ENCODE measurements around the gene POU2F1. TPM values are rescaled to one million over a fixed set of nuclear protein-coding genes. Genes with fewer than 3 reads are reported as not detected.

POU2F1 gene
- total RNA-seq, 1 experiment from 2014 or later = 25.0 TPM

DNA sequence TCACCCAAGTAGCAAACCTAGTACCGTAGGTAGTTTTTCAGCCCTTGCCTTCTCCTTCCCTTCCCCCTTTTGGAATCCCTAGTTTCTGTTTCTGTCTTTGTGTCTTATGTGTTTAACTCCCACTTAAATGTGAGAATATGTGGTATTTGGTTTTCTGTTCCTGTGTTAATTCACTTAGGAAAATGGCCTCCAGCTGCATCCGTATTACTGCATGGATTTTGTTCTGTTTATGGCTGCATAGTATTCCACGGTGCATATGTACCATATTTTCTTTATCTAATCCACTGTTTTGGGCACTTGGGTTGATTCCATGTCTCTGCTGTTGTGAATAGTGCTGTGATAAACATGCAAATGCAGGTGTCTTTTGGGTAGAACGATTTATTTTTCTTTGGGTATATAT, 138.6 kb downstream of the POU2F1 start:
- H3K27me3 ChIP-seq (replicated peaks; ENCODE audit: insufficient read depth, low read depth, low read length, poor library complexity) = no peaks in the 10 kb centered on the region

DNA sequence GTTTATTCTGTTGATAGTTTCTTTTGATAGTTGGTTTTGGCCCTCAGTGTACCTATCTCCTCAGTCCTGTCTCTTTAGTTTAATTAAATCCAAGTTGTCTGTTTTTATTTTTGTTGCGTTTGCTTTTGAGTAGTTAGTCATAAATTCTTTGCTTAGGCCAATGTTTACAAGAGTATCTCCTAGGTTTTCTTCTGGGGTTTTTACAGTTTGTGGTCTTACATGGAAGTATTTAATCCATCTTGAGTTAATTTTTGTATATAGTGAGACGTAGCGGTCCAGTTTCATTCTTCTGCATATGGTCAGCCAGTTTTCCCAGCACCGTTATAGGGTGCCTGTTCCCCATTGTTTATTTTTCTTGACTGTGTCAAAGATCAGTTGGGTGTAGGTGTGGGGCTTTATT, 139.4 kb downstream of the POU2F1 start:
- H3K27ac ChIP-seq (ENCODE audit: low read depth, low read length, poor library complexity, severe bottlenecking) = no peak overlapping the region
- H3K4me1 ChIP-seq (ENCODE audit: insufficient read depth, low read length, poor library complexity, severe bottlenecking) = no peaks in the 10 kb centered on the region
- no TSS peak for BruUV-seq (replicated peaks)
- H3K27me3 ChIP-seq (replicated peaks; ENCODE audit: insufficient read depth, low read depth, low read length, poor library complexity) = no peaks in the 10 kb centered on the region
- ChIA-PET CTCF (no interaction called here), POLR2A (ENCODE audit: low non-redundant PET) (no interaction called here)
- H3K9me3 ChIP-seq (ENCODE audit: low read depth, low read length, poor library complexity, severe bottlenecking) = no peaks in the 10 kb centered on the region
- DNase-seq (ENCODE audit: low spot score) = no peak
- intact Hi-C loops (cut with micrococcal nuclease; ENCODE audit: unreplicated experiment) = no loop called here
- no peak overlapping the region for H3K4me3 ChIP-seq (ENCODE audit: low read depth, low read length, poor library complexity, severe bottlenecking)
- TF ChIP-seq, protein P1, sequence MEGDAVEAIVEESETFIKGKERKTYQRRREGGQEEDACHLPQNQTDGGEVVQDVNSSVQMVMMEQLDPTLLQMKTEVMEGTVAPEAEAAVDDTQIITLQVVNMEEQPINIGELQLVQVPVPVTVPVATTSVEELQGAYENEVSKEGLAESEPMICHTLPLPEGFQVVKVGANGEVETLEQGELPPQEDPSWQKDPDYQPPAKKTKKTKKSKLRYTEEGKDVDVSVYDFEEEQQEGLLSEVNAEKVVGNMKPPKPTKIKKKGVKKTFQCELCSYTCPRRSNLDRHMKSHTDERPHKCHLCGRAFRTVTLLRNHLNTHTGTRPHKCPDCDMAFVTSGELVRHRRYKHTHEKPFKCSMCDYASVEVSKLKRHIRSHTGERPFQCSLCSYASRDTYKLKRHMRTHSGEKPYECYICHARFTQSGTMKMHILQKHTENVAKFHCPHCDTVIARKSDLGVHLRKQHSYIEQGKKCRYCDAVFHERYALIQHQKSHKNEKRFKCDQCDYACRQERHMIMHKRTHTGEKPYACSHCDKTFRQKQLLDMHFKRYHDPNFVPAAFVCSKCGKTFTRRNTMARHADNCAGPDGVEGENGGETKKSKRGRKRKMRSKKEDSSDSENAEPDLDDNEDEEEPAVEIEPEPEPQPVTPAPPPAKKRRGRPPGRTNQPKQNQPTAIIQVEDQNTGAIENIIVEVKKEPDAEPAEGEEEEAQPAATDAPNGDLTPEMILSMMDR (conservative IDR thresholded peaks at IDR 0.05; ENCODE audit: low read depth, low read length) = no peak
- no peak for TF ChIP-seq EZH2 (IDR thresholded peaks at IDR 0.05; ENCODE audit: borderline replicate concordance, low read depth, low read length, poor library complexity, severe bottlenecking)
- H3K36me3 ChIP-seq (ENCODE audit: insufficient read depth, low read length, poor library complexity, severe bottlenecking) = no peaks in the 10 kb centered on the region

More for the DNA sequence above, 138.6 kb downstream of the POU2F1 start:
- CTCF ChIA-PET = no interaction called here
- Histone ChIP-seq H3K4me1 (ENCODE audit: insufficient read depth, low read length, poor library complexity, severe bottlenecking) (no peaks in the 10 kb centered on the region), H3K9me3 (ENCODE audit: low read depth, low read length, poor library complexity, severe bottlenecking) (no peaks in the 10 kb centered on the region), H3K4me3 (ENCODE audit: low read depth, low read length, poor library complexity, severe bottlenecking) (no peak overlapping the region), H3K27ac (ENCODE audit: low read depth, low read length, poor library complexity, severe bottlenecking) (no peak overlapping the region), H3K36me3 (ENCODE audit: insufficient read depth, low read length, poor library complexity, severe bottlenecking) (no peaks in the 10 kb centered on the region)
- no peak for DNase-seq (ENCODE audit: low spot score)
- TF ChIP-seq, protein P1 (conservative IDR thresholded peaks at IDR 0.05; ENCODE audit: low read depth, low read length) = no peak
- TF ChIP-seq EZH2 (IDR thresholded peaks at IDR 0.05; ENCODE audit: borderline replicate concordance, low read depth, low read length, poor library complexity, severe bottlenecking) = no peak
- intact Hi-C loops (cut with micrococcal nuclease; ENCODE audit: unreplicated experiment) = no loop called here
- POLR2A ChIA-PET (ENCODE audit: low non-redundant PET) = no interaction called here
- no TSS peak for BruUV-seq (replicated peaks)

DNA sequence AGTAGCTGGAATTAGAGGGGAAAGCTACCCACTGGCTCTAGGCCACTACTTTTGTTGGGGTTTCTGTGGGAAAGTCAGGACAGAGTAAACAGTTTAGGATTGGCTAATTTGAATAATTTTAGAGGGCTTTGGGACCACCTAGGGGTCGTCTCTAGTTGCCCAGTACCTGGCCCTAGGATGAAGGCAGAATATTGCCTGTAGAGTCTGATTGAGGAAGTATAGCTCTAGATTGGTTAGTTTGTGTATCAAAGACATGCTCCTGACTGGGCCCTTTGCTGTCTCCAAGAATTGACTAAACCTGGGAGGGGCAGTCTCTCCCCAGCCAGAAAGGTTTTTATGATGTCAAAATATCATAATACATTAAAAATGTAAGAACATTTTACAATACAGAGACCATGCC, 142.0 kb downstream of the POU2F1 start:
- CTCF ChIA-PET = no interaction called here
- no peak for TF ChIP-seq EZH2 (IDR thresholded peaks at IDR 0.05; ENCODE audit: borderline replicate concordance, low read depth, low read length, poor library complexity, severe bottlenecking)
- TF ChIP-seq, protein P1 (conservative IDR thresholded peaks at IDR 0.05; ENCODE audit: low read depth, low read length) = no peak

More for the DNA sequence above, 142.0 kb downstream of the POU2F1 start:
- no peak for DNase-seq (ENCODE audit: low spot score)
- Histone ChIP-seq H3K9me3 (ENCODE audit: low read depth, low read length, poor library complexity, severe bottlenecking) (no peaks in the 10 kb centered on the region), H3K36me3 (ENCODE audit: insufficient read depth, low read length, poor library complexity, severe bottlenecking) (no peaks in the 10 kb centered on the region), H3K4me1 (ENCODE audit: insufficient read depth, low read length, poor library complexity, severe bottlenecking) (no peaks in the 10 kb centered on the region), H3K27ac (ENCODE audit: low read depth, low read length, poor library complexity, severe bottlenecking) (no peak overlapping the region), H3K4me3 (ENCODE audit: low read depth, low read length, poor library complexity, severe bottlenecking) (no peak overlapping the region), H3K27me3 (replicated peaks; ENCODE audit: insufficient read depth, low read depth, low read length, poor library complexity) (no peaks in the 10 kb centered on the region)
- POLR2A ChIA-PET (ENCODE audit: low non-redundant PET) = no interaction called here
- intact Hi-C loops (cut with micrococcal nuclease; ENCODE audit: unreplicated experiment) = no loop called here
- no TSS peak for BruUV-seq (replicated peaks)
